Germinal center (tissue), 1 donor: ENCODE results near the gene AGBL2.
"Not testable (repeated sequence)": the region's sequence is repeated elsewhere in the genome, so short reads cannot be mapped to it uniquely, and the experiment has no call there.

Experiments
- DNase-seq: peaks from one replicate; pipeline ENCODE4 v3.0.0; 2012; ENCODE audit warnings: mixed read lengths, low spot score

Gene AGBL2

GRCh38 chr11:47715082-47715669 lies at the start of gene AGBL2:
TSS of gene AGBL2 (minus strand) at chr11:47715369. CDS start at chr11:47714650, 719 bp downstream.
- DNase-seq, result peak; percentile 90

GRCh38 chr11:47759291-47759690 lies 44.1 kb upstream of the AGBL2 start:
- not testable (repeated sequence) for DNase-seq

GRCh38 chr11:47756208-47756607 lies 41.0 kb upstream of the AGBL2 start:
- DNase-seq, result no peak

GRCh38 chr11:47750725-47751124 lies 35.6 kb upstream of the AGBL2 start:
- no peak for DNase-seq

GRCh38 chr11:47742494-47742893 lies 27.3 kb upstream of the AGBL2 start:
- not testable (repeated sequence) for DNase-seq

GRCh38 chr11:47737817-47738216 lies 22.6 kb upstream of the AGBL2 start:
- DNase-seq, result not testable (repeated sequence)

- no peak for DNase-seq
Measured at GRCh38 chr11:47732271-47732670, 17.1 kb upstream of the AGBL2 start.

GRCh38 chr11:47731475-47731874 lies 16.3 kb upstream of the AGBL2 start:
- DNase-seq, result no peak

GRCh38 chr11:47726878-47727514 lies 11.8 kb upstream of the AGBL2 start:
- no peak for DNase-seq

GRCh38 chr11:47726118-47726442 lies 10.9 kb upstream of the AGBL2 start:
- DNase-seq, result no peak

GRCh38 chr11:47725442-47726117 lies 10.4 kb upstream of the AGBL2 start:
- no peak for DNase-seq

- no peak for DNase-seq
Measured at GRCh38 chr11:47724041-47724729, 9.0 kb upstream of the AGBL2 start.

- no peak for DNase-seq
Measured at GRCh38 chr11:47723041-47723440, 7.9 kb upstream of the AGBL2 start.

GRCh38 chr11:47720651-47721050 lies 5.5 kb upstream of the AGBL2 start:
- DNase-seq, result no peak

- no peak for DNase-seq
Measured at GRCh38 chr11:47716692-47717091, 1.5 kb upstream of the AGBL2 start.

- peak; percentile 14 for DNase-seq
Measured at GRCh38 chr11:47714554-47715081, 551 bp downstream of the AGBL2 start.

GRCh38 chr11:47711816-47712215 lies 3.4 kb downstream of the AGBL2 start:
- no peak for DNase-seq

GRCh38 chr11:47711225-47711624 lies 3.9 kb downstream of the AGBL2 start:
- DNase-seq, result no peak

- DNase-seq, result not testable (repeated sequence)
Measured at GRCh38 chr11:47707275-47707786, 7.8 kb downstream of the AGBL2 start.

- DNase-seq, result no peak
Measured at GRCh38 chr11:47705721-47706120, 9.4 kb downstream of the AGBL2 start.

- no peak for DNase-seq
Measured at GRCh38 chr11:47691979-47692378, 23.2 kb downstream of the AGBL2 start.

- DNase-seq, result no peak
Measured at GRCh38 chr11:47689480-47689879, 25.7 kb downstream of the AGBL2 start.
